ENCODE measurements around the gene ACYP1.

DNA sequence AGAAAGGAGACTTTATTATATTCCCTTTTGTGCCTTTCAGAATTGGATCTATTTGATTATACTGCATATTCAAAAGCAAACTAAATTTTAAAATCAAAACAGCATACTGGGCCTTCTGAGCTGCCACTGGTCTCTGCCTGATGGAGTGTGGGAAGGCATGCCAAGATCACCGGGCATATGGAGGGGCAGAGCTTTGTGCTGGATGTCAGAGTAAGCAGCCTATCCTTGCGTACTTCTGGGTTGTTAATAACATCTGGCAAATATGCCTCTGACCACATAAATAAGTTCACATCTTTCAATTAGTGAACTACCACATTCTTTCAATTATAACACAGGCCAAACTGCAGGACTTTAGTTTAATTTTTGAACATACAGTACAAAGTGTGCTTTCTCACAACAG, 30.9 kb downstream of the ACYP1 start:
- no peak for TF ChIP-seq POLR2A (IDR thresholded peaks at IDR 0.05; ENCODE audit: low read length)
- TF ChIP-seq GATA1 (IDR thresholded peaks at IDR 0.05; ENCODE audit: low read depth, low read length): no peak
